ENCODE results near the gene PSMB2. TPM values are rescaled to one million over a fixed set of nuclear protein-coding genes. Genes with fewer than 3 reads are reported as not detected.
"Not testable (repeated sequence)": the region's sequence is repeated elsewhere in the genome, so short reads cannot be mapped to it uniquely, and the experiment has no call there.

PSMB2 gene
- 22.0 and 28.7 TPM in 2 replicates for total RNA-seq (2014; rRNA removed; shearing (Covaris generic))
- 86.3 and 92.3 TPM in 2 replicates for total RNA-seq (2022)
- percentile 89 among the genes with signal in this experiment for Bru-seq, nascent RNA
- BruChase-seq, experiment 1, labeled RNA remaining after a 6-hour chase = percentile 90 among the genes with signal in this experiment
- BruChase-seq, experiment 2, labeled RNA remaining after a 2-hour chase = percentile 79 among the genes with signal in this experiment
- long read RNA-seq, transcript PSMB2-201 (6 exons, 2,701 nt) = major isoform, 160 of 176 reads
- long read RNA-seq, partial matches to known transcripts = 8 of 176 reads
- long read RNA-seq, other reads (novel, unspliced or antisense) = 8 of 176 reads

GRCh38 chr1:35641233-35641866, at the start of gene PSMB2:
Gene PSMB2, minus strand, starts transcription at chr1:35641526. Its CDS starts 94 bp downstream, at chr1:35641432.
- H3K4me3 ChIP-seq (ENCODE audit: low read depth, low read length, poor library complexity, severe bottlenecking) = peak within 1 kb of the TSS; percentile 94
- peak; percentile 97 for DNase-seq (ENCODE audit: low spot score)
- peak within 1 kb of the TSS; percentile 93 for H3K4me2 ChIP-seq (ENCODE audit: low read length)
- H3K9me3 ChIP-seq (ENCODE audit: low read length) = no peaks in the 10 kb centered on the region
- peaks cover 26% of the 10 kb centered on the region for H4K20me1 ChIP-seq (ENCODE audit: insufficient read depth, low read length)
- intact Hi-C loops (cut with micrococcal nuclease; ENCODE audit: unreplicated experiment) = no loop called here
- ChIA-PET POLR2A (interaction anchor here (0.6 kb wide), 2 partner anchors 122 to 128 kb away, joined by 3 to 4 read pairs; no protein-coding TSS in a partner anchor), CTCF (ENCODE audit: unreplicated experiment) (no interaction called here)
- H3K79me2 ChIP-seq (ENCODE audit: insufficient read depth, low read depth, low read length) = peaks cover 51% of the 10 kb centered on the region
- peaks cover 39% of the 10 kb centered on the region for H3K4me1 ChIP-seq (ENCODE audit: insufficient read depth, low read length, poor library complexity, severe bottlenecking)
- peaks cover 6% of the 10 kb centered on the region for H3K36me3 ChIP-seq (ENCODE audit: insufficient read depth, low read length)
- TSS peak; percentile 87 for BruUV-seq (replicated peaks)
- no peaks in the 10 kb centered on the region for H3K9me2 ChIP-seq (ENCODE audit: insufficient read depth, low read length)
- peak within 1 kb of the TSS; percentile 98 for H2AFZ ChIP-seq (ENCODE audit: low read length)
- no peak for TF ChIP-seq EZH2phosphoT487 (IDR thresholded peaks at IDR 0.05; ENCODE audit: borderline replicate concordance, low read depth, low read length)
- TF ChIP-seq, protein P1, sequence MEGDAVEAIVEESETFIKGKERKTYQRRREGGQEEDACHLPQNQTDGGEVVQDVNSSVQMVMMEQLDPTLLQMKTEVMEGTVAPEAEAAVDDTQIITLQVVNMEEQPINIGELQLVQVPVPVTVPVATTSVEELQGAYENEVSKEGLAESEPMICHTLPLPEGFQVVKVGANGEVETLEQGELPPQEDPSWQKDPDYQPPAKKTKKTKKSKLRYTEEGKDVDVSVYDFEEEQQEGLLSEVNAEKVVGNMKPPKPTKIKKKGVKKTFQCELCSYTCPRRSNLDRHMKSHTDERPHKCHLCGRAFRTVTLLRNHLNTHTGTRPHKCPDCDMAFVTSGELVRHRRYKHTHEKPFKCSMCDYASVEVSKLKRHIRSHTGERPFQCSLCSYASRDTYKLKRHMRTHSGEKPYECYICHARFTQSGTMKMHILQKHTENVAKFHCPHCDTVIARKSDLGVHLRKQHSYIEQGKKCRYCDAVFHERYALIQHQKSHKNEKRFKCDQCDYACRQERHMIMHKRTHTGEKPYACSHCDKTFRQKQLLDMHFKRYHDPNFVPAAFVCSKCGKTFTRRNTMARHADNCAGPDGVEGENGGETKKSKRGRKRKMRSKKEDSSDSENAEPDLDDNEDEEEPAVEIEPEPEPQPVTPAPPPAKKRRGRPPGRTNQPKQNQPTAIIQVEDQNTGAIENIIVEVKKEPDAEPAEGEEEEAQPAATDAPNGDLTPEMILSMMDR (conservative IDR thresholded peaks at IDR 0.05; ENCODE audit: low read length) = no peak
- H3K27ac ChIP-seq (ENCODE audit: low read depth, low read length, poor library complexity, severe bottlenecking) = peak within 1 kb of the TSS; percentile 68

DNA sequence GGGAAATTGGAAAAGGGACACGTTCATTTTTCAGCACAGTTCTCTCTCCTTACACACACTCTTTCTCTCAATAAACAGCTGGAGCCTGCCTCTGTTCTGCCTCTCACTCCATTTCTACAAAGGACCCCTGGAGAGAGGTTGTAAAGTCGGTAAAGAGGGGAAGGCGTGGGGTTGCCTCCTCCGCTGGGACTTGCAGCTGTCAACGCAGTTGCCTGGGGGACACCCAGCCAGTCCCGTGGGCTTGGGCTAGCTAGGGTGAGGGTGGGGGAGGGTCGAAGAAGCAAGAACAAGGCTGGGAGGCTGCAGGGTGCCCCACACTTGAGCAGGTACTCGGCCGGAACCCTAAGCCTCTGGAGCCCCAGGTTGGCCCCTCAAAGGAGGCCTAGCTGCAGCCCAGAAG, 49.8 kb upstream of the PSMB2 start:
- H3K79me2 ChIP-seq (ENCODE audit: insufficient read depth, low read depth, low read length) = no peaks in the 10 kb centered on the region
- intact Hi-C loops (cut with micrococcal nuclease; ENCODE audit: unreplicated experiment) = no loop called here
- POLR2A ChIA-PET = no interaction called here
- no peaks in the 10 kb centered on the region for H3K9me2 ChIP-seq (ENCODE audit: insufficient read depth, low read length)
- TF ChIP-seq, protein P1 (conservative IDR thresholded peaks at IDR 0.05; ENCODE audit: low read length) = no peak
- TF ChIP-seq EZH2phosphoT487 (IDR thresholded peaks at IDR 0.05; ENCODE audit: borderline replicate concordance, low read depth, low read length) = no peak
- CTCF ChIA-PET (ENCODE audit: unreplicated experiment) = no interaction called here
- DNase-seq (ENCODE audit: low spot score) = no peak
- H4K20me1 ChIP-seq (ENCODE audit: insufficient read depth, low read length) = no peaks in the 10 kb centered on the region
- no peaks in the 10 kb centered on the region for H3K9me3 ChIP-seq (ENCODE audit: low read length)
- no peaks in the 10 kb centered on the region for H3K4me1 ChIP-seq (ENCODE audit: insufficient read depth, low read length, poor library complexity, severe bottlenecking)
- no peaks in the 10 kb centered on the region for H3K36me3 ChIP-seq (ENCODE audit: insufficient read depth, low read length)
- H3K4me2 ChIP-seq (ENCODE audit: low read length) = no peak overlapping the region
- H3K4me3 ChIP-seq (ENCODE audit: low read depth, low read length, poor library complexity, severe bottlenecking) = no peak overlapping the region
- BruUV-seq (replicated peaks) = no TSS peak
- no peak overlapping the region for H3K27ac ChIP-seq (ENCODE audit: low read depth, low read length, poor library complexity, severe bottlenecking)
- H2AFZ ChIP-seq (ENCODE audit: low read length) = no peak overlapping the region

DNA sequence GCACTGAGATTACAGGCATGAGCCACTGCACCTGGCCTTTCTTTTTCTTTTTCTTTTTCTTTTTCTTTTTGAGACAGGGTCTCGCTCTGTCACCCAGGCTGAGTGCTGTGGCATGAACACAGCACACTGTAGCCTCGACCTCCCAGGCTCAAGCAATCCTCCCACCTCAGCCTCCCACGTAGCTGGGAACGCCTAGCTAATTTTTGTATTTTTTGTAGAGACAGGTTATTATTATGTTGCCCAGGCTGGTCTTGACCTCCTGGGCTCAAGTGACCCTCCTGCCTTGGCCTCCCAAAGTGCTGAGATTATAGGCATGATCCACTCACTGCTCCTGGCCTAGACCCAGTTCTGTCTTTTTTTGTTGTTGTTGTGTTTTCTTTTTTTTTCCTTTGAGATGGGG, 48.8 kb upstream of the PSMB2 start:
- H3K9me2 ChIP-seq (ENCODE audit: insufficient read depth, low read length); CTCF ChIA-PET (ENCODE audit: unreplicated experiment); BruUV-seq (replicated peaks); H3K36me3 ChIP-seq (ENCODE audit: insufficient read depth, low read length); H3K4me2 ChIP-seq (ENCODE audit: low read length); H3K27ac ChIP-seq (ENCODE audit: low read depth, low read length, poor library complexity, severe bottlenecking); H3K9me3 ChIP-seq (ENCODE audit: low read length); DNase-seq (ENCODE audit: low spot score); intact Hi-C loops (cut with micrococcal nuclease; ENCODE audit: unreplicated experiment); H3K4me1 ChIP-seq (ENCODE audit: insufficient read depth, low read length, poor library complexity, severe bottlenecking); H3K79me2 ChIP-seq (ENCODE audit: insufficient read depth, low read depth, low read length); H3K4me3 ChIP-seq (ENCODE audit: low read depth, low read length, poor library complexity, severe bottlenecking); H4K20me1 ChIP-seq (ENCODE audit: insufficient read depth, low read length); H2AFZ ChIP-seq (ENCODE audit: low read length): not testable (repeated sequence)
- POLR2A ChIA-PET = interaction anchor here (0.6 kb wide), 1 partner anchor 1974 kb away, joined by 3 read pairs; no protein-coding TSS in a partner anchor
